ENCODE data around the gene PPP4R1. TPM values are rescaled to one million over a fixed set of nuclear protein-coding genes. Genes with fewer than 3 reads are reported as not detected.
"Not testable (repeated sequence)": the region's sequence is repeated elsewhere in the genome, so short reads cannot be mapped to it uniquely, and the experiment has no call there.

The PPP4R1 gene
- polyA plus RNA-seq, 4 donors: 31.1 to 73.1 (median 51.3) TPM

GRCh38 chr18:9649164-9649540, 34.8 kb upstream of the PPP4R1 start:
- Histone ChIP-seq H3K27me3 (ENCODE audit: control insufficient read depth in 3 of 3, insufficient read depth in 3 of 3, low read length in 3 of 3) (no peaks in the 10 kb centered on the region), H3K36me3 (ENCODE audit: control insufficient read depth in 3 of 3, insufficient read depth in 2 of 3, low read depth in 1 of 3, low read length in 3 of 3) (no peaks in the 10 kb centered on the region), H3K4me3 (ENCODE audit: low read depth in 1 of 3, low read length in 3 of 3) (no peak overlapping the region), H3K27ac (ENCODE audit: low read depth in 1 of 3, low read length in 2 of 3) (no peak overlapping the region), H3K4me1 (ENCODE audit: control insufficient read depth in 3 of 3, insufficient read depth in 2 of 3, low read depth in 1 of 3, low read length in 2 of 3) (no peaks in the 10 kb centered on the region), H3K9me3 (ENCODE audit: control insufficient read depth in 2 of 2, insufficient read depth in 1 of 2, low read depth in 1 of 2, low read length in 1 of 2) (peaks cover 0 to 4% of the 10 kb centered on the region in 2 donors)
- no peak for FAIRE-seq
- 93 to 98% (median 94%) methylated on average over 3 of the region's 3 CpGs for WGBS, 3 donors
- DNase-seq: no peak

GRCh38 chr18:9648431-9649163, 34.2 kb upstream of the PPP4R1 start:
- peaks cover 0 to 4% of the 10 kb centered on the region in 2 donors for H3K9me3 ChIP-seq (ENCODE audit: control insufficient read depth in 2 of 2, insufficient read depth in 1 of 2, low read depth in 1 of 2, low read length in 1 of 2)
- peaks cover 0 to 2% (median 0%) of the 10 kb centered on the region in 3 donors for H3K4me1 ChIP-seq (ENCODE audit: control insufficient read depth in 3 of 3, insufficient read depth in 2 of 3, low read depth in 1 of 3, low read length in 2 of 3)
- FAIRE-seq: no peak
- H3K27ac ChIP-seq (ENCODE audit: low read depth in 1 of 3, low read length in 2 of 3): no peak overlapping the region
- no peaks in the 10 kb centered on the region for H3K27me3 ChIP-seq (ENCODE audit: control insufficient read depth in 3 of 3, insufficient read depth in 3 of 3, low read length in 3 of 3)
- H3K4me3 ChIP-seq (ENCODE audit: low read depth in 1 of 3, low read length in 3 of 3): no peak overlapping the region
- 87 to 91% (median 90%) methylated on average over 7 of the region's 7 CpGs for WGBS, 3 donors
- DNase-seq: no peak
- no peaks in the 10 kb centered on the region for H3K36me3 ChIP-seq (ENCODE audit: control insufficient read depth in 3 of 3, insufficient read depth in 2 of 3, low read depth in 1 of 3, low read length in 3 of 3)

GRCh38 chr18:9647496-9648323, 33.4 kb upstream of the PPP4R1 start:
- FAIRE-seq (no peak), DNase-seq (no peak)
- Histone ChIP-seq H3K27me3 (ENCODE audit: control insufficient read depth in 3 of 3, insufficient read depth in 3 of 3, low read length in 3 of 3) (no peaks in the 10 kb centered on the region), H3K9me3 (ENCODE audit: control insufficient read depth in 2 of 2, insufficient read depth in 1 of 2, low read depth in 1 of 2, low read length in 1 of 2) (peaks cover 0 to 1% of the 10 kb centered on the region in 2 donors), H3K4me3 (ENCODE audit: low read depth in 1 of 3, low read length in 3 of 3) (no peak overlapping the region), H3K4me1 (ENCODE audit: control insufficient read depth in 3 of 3, insufficient read depth in 2 of 3, low read depth in 1 of 3, low read length in 2 of 3) (peaks cover 0 to 3% (median 0%) of the 10 kb centered on the region in 3 donors), H3K36me3 (ENCODE audit: control insufficient read depth in 3 of 3, insufficient read depth in 2 of 3, low read depth in 1 of 3, low read length in 3 of 3) (no peaks in the 10 kb centered on the region), H3K27ac (ENCODE audit: low read depth in 1 of 3, low read length in 2 of 3) (no peak overlapping the region)
- 79 to 95% (median 87%) methylated on average over 8 of the region's 8 CpGs for WGBS, 3 donors

GRCh38 chr18:9643549-9643948, 29.2 kb upstream of the PPP4R1 start:
- H3K4me1 ChIP-seq (ENCODE audit: control insufficient read depth in 3 of 3, insufficient read depth in 2 of 3, low read depth in 1 of 3, low read length in 2 of 3): peaks cover 0 to 3% (median 0%) of the 10 kb centered on the region in 3 donors
- WGBS, 3 donors: 11 to 32% (median 15%) methylated on average over 3 of the region's 3 CpGs
- peak overlapping the region in 1 of 3 donors; percentile 59 for H3K27ac ChIP-seq (ENCODE audit: low read depth in 1 of 3, low read length in 2 of 3)
- H3K9me3 ChIP-seq (ENCODE audit: control insufficient read depth in 2 of 2, insufficient read depth in 1 of 2, low read depth in 1 of 2, low read length in 1 of 2): no peaks in the 10 kb centered on the region
- H3K27me3 ChIP-seq (ENCODE audit: control insufficient read depth in 3 of 3, insufficient read depth in 3 of 3, low read length in 3 of 3): no peaks in the 10 kb centered on the region
- FAIRE-seq: no peak
- H3K36me3 ChIP-seq (ENCODE audit: control insufficient read depth in 3 of 3, insufficient read depth in 2 of 3, low read depth in 1 of 3, low read length in 3 of 3): no peaks in the 10 kb centered on the region
- no peak overlapping the region for H3K4me3 ChIP-seq (ENCODE audit: low read depth in 1 of 3, low read length in 3 of 3)
- peak; percentile 40 to 80 for DNase-seq

GRCh38 chr18:9642799-9643462, 28.6 kb upstream of the PPP4R1 start:
- no peak overlapping the region for H3K4me3 ChIP-seq (ENCODE audit: low read depth in 1 of 3, low read length in 3 of 3)
- H3K36me3 ChIP-seq (ENCODE audit: control insufficient read depth in 3 of 3, insufficient read depth in 2 of 3, low read depth in 1 of 3, low read length in 3 of 3): no peaks in the 10 kb centered on the region
- peaks cover 0 to 3% (median 0%) of the 10 kb centered on the region in 3 donors for H3K4me1 ChIP-seq (ENCODE audit: control insufficient read depth in 3 of 3, insufficient read depth in 2 of 3, low read depth in 1 of 3, low read length in 2 of 3)
- H3K9me3 ChIP-seq (ENCODE audit: control insufficient read depth in 2 of 2, insufficient read depth in 1 of 2, low read depth in 1 of 2, low read length in 1 of 2): no peaks in the 10 kb centered on the region
- no peak for DNase-seq
- peak overlapping the region in 1 of 3 donors; percentile 34 for H3K27ac ChIP-seq (ENCODE audit: low read depth in 1 of 3, low read length in 2 of 3)
- no peak for FAIRE-seq
- WGBS, 3 donors: 88 to 90% (median 88%) methylated on average over 9 of the region's 9 CpGs
- H3K27me3 ChIP-seq (ENCODE audit: control insufficient read depth in 3 of 3, insufficient read depth in 3 of 3, low read length in 3 of 3): no peaks in the 10 kb centered on the region

GRCh38 chr18:9641081-9641480, 26.7 kb upstream of the PPP4R1 start:
- FAIRE-seq; DNase-seq; H3K9me3 ChIP-seq (ENCODE audit: control insufficient read depth in 2 of 2, insufficient read depth in 1 of 2, low read depth in 1 of 2, low read length in 1 of 2); H3K36me3 ChIP-seq (ENCODE audit: control insufficient read depth in 3 of 3, insufficient read depth in 2 of 3, low read depth in 1 of 3, low read length in 3 of 3); H3K27me3 ChIP-seq (ENCODE audit: control insufficient read depth in 3 of 3, insufficient read depth in 3 of 3, low read length in 3 of 3); H3K27ac ChIP-seq (ENCODE audit: low read depth in 1 of 3, low read length in 2 of 3); H3K4me1 ChIP-seq (ENCODE audit: control insufficient read depth in 3 of 3, insufficient read depth in 2 of 3, low read depth in 1 of 3, low read length in 2 of 3); H3K4me3 ChIP-seq (ENCODE audit: low read depth in 1 of 3, low read length in 3 of 3): not testable (repeated sequence)
- 89 to 97% (median 93%) methylated on average over 1 of the region's 1 CpG for WGBS, 3 donors

- Histone ChIP-seq H3K36me3 (ENCODE audit: control insufficient read depth in 3 of 3, insufficient read depth in 2 of 3, low read depth in 1 of 3, low read length in 3 of 3) (no peaks in the 10 kb centered on the region), H3K27ac (ENCODE audit: low read depth in 1 of 3, low read length in 2 of 3) (no peak overlapping the region), H3K4me1 (ENCODE audit: control insufficient read depth in 3 of 3, insufficient read depth in 2 of 3, low read depth in 1 of 3, low read length in 2 of 3) (peaks cover 0 to 3% (median 0%) of the 10 kb centered on the region in 3 donors), H3K4me3 (ENCODE audit: low read depth in 1 of 3, low read length in 3 of 3) (no peak overlapping the region), H3K27me3 (ENCODE audit: control insufficient read depth in 3 of 3, insufficient read depth in 3 of 3, low read length in 3 of 3) (no peaks in the 10 kb centered on the region), H3K9me3 (ENCODE audit: control insufficient read depth in 2 of 2, insufficient read depth in 1 of 2, low read depth in 1 of 2, low read length in 1 of 2) (peaks cover 0 to 4% of the 10 kb centered on the region in 2 donors)
- DNase-seq (no peak), FAIRE-seq (no peak)
- WGBS, 3 donors: 62 to 80% (median 73%) methylated on average over 4 of the region's 4 CpGs
These were observed 24.5 kb upstream of the PPP4R1 start for GRCh38 chr18:9638886-9639285.

- Histone ChIP-seq H3K27me3 (ENCODE audit: control insufficient read depth in 3 of 3, insufficient read depth in 3 of 3, low read length in 3 of 3) (no peaks in the 10 kb centered on the region), H3K27ac (ENCODE audit: low read depth in 1 of 3, low read length in 2 of 3) (no peak overlapping the region), H3K36me3 (ENCODE audit: control insufficient read depth in 3 of 3, insufficient read depth in 2 of 3, low read depth in 1 of 3, low read length in 3 of 3) (no peaks in the 10 kb centered on the region), H3K4me1 (ENCODE audit: control insufficient read depth in 3 of 3, insufficient read depth in 2 of 3, low read depth in 1 of 3, low read length in 2 of 3) (no peaks in the 10 kb centered on the region), H3K9me3 (ENCODE audit: control insufficient read depth in 2 of 2, insufficient read depth in 1 of 2, low read depth in 1 of 2, low read length in 1 of 2) (peaks cover 0 to 4% of the 10 kb centered on the region in 2 donors), H3K4me3 (ENCODE audit: low read depth in 1 of 3, low read length in 3 of 3) (no peak overlapping the region)
- 89 to 92% (median 90%) methylated on average over 11 of the region's 11 CpGs for WGBS, 3 donors
- no peak for FAIRE-seq
- DNase-seq: no peak
These were observed 22.8 kb upstream of the PPP4R1 start for GRCh38 chr18:9637036-9637767.
